SU-DHL-6 (cell line): ENCODE results near the gene CTBP1.

Experiments
- EZH2phosphoT487 ChIP-seq: fragments of 200-600 bp; sonication (generic), shearing (Covaris generic); conservative IDR thresholded peaks from 2 replicates; pipeline ENCODE4 v1.6.1; 2018; ENCODE audit warnings: mild to moderate bottlenecking, antibody characterized with exemption, low read length, moderate library complexity, mixed read lengths
- TF ChIP-seq, protein P1 (sequence below): fragments of 200-600 bp; sonication (generic); IDR thresholded peaks from one replicate; pipeline ENCODE4 v1.5.1; 2017; ENCODE audit warnings: antibody characterized with exemption, mild to moderate bottlenecking, low read length, moderate library complexity; ENCODE audit not compliant: insufficient read depth, poor library complexity, severe bottlenecking

DNA sequence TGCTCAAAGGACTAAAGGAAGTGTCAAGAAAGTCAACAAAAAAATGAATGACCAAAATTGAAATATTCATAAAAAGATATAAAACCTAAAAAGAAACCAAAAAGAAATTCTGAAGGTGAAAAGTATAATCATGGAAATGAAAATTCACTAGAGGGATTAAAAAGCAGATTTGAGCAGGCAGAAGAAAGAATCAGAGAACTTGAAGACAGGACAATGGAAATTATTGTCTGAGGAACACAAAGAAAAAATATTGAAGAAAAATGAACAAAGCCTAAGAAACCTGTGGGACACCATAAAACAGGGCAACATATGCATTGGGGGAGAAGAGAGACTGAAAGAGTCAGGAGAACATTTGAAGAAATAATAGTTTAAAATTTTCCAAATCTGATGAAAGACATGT, 66.6 kb downstream of the CTBP1 start:
- TF ChIP-seq, protein P1, sequence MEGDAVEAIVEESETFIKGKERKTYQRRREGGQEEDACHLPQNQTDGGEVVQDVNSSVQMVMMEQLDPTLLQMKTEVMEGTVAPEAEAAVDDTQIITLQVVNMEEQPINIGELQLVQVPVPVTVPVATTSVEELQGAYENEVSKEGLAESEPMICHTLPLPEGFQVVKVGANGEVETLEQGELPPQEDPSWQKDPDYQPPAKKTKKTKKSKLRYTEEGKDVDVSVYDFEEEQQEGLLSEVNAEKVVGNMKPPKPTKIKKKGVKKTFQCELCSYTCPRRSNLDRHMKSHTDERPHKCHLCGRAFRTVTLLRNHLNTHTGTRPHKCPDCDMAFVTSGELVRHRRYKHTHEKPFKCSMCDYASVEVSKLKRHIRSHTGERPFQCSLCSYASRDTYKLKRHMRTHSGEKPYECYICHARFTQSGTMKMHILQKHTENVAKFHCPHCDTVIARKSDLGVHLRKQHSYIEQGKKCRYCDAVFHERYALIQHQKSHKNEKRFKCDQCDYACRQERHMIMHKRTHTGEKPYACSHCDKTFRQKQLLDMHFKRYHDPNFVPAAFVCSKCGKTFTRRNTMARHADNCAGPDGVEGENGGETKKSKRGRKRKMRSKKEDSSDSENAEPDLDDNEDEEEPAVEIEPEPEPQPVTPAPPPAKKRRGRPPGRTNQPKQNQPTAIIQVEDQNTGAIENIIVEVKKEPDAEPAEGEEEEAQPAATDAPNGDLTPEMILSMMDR, result no peak
- no peak for TF ChIP-seq EZH2phosphoT487
